SK-N-SH treated with all-trans-retinoic acid at 6 μM for 48 hours (cell line): Measurements from ENCODE around the gene NDUFS8.

Experiments
- BACH2 ChIP-seq: fragments of 250-450 bp; sonication (Bioruptor Pico); IDR thresholded peaks from 2 replicates; pipeline ENCODE4 v1.9.0; 2021; ENCODE audit warnings: mild to moderate bottlenecking, borderline replicate concordance
- CSRNP3 ChIP-seq: fragments of 250-450 bp; sonication (Bioruptor Pico); IDR thresholded peaks from 2 replicates; pipeline ENCODE4 v1.5.1; 2021; ENCODE audit warnings: mild to moderate bottlenecking, moderate library complexity
- RARB ChIP-seq: fragments of 250-450 bp; sonication (Bioruptor Pico); IDR thresholded peaks from 2 replicates; pipeline ENCODE4 v1.8.0; 2021; ENCODE audit warnings: mild to moderate bottlenecking, moderate library complexity
- SNAI2 ChIP-seq: fragments of 250-450 bp; sonication (Bioruptor Pico); IDR thresholded peaks from 2 replicates; pipeline ENCODE4 v1.5.0; 2020; ENCODE audit warnings: mild to moderate bottlenecking, moderate library complexity
- ZFP30 ChIP-seq: fragments of 450-650 bp; formaldehyde crosslinking; IDR thresholded peaks from 2 replicates; pipeline ENCODE4 v1.5.0; 2022; ENCODE audit warnings: mild to moderate bottlenecking, moderate library complexity
- ZNF565 ChIP-seq: fragments of 450-650 bp; formaldehyde crosslinking; conservative IDR thresholded peaks from 2 replicates; pipeline ENCODE4 v1.5.0; 2020; ENCODE audit warnings: low read depth, mild to moderate bottlenecking, moderate library complexity
- ZNF70 ChIP-seq: fragments of 450-650 bp; formaldehyde crosslinking; IDR thresholded peaks from 2 replicates; pipeline ENCODE4 v1.5.0; 2020; ENCODE audit warnings: mild to moderate bottlenecking, moderate library complexity
- ZNF8 ChIP-seq: fragments of 450-650 bp; formaldehyde crosslinking; IDR thresholded peaks from 2 replicates; pipeline ENCODE4 v1.5.0; 2020; ENCODE audit warnings: mild to moderate bottlenecking, moderate library complexity
- TF ChIP-seq, protein P1 (sequence below): fragments of 250-450 bp; sonication (Bioruptor Pico); IDR thresholded peaks from 2 replicates; pipeline ENCODE4 v1.5.1; 2020; ENCODE audit warnings: low read depth, mild to moderate bottlenecking, moderate library complexity
- TF ChIP-seq, protein P2 (sequence below): fragments of 250-450 bp; sonication (Bioruptor Pico); IDR thresholded peaks from 2 replicates; pipeline ENCODE4 v1.5.0; 2020; ENCODE audit warnings: mild to moderate bottlenecking, moderate library complexity

DNA sequence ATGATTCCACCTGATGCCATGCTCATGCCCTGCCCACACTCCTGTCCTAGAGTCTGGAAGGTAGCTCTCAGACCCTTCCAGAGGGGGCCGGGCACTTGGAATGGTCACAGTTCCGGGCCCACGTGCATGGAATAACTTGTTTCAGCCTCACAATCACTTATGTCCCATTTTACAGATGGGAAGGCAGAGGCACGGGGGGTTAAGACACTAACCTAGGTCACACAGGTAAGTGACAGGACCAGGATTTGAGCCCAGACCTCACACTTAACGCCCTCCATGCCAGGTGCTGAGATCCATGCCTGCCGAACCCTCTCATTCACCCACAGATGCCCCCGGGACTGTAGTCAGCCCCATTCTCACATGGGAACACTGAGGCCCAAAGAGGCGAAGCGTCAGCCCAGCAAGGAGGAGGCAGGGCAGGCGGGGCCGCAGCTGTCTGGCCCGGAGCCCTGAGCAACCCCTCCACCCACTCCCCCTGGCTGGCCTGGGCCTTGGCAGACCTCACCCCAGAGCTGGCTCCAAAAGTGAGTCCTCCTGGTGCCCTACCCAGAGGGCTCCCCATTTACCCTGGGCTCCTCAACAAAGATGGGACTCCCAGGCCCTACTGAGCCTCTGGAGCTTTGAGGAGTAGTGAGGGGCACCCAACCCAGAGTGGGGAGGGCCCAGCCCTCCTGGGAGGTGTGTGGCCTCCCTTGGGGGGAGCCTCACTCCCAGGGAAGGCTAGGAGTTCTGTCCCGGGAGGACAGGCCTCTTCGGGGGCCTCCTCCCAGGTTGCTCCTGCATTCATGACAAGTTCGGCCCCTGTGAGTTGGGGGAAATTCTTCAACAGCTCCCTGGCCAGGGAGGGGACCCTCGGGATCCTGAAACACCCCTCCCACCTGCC is 22.7 kb upstream of the NDUFS8 start:
- TF ChIP-seq ZNF565 (CRISPR knock-in tag), result no peak
- TF ChIP-seq, protein P1, sequence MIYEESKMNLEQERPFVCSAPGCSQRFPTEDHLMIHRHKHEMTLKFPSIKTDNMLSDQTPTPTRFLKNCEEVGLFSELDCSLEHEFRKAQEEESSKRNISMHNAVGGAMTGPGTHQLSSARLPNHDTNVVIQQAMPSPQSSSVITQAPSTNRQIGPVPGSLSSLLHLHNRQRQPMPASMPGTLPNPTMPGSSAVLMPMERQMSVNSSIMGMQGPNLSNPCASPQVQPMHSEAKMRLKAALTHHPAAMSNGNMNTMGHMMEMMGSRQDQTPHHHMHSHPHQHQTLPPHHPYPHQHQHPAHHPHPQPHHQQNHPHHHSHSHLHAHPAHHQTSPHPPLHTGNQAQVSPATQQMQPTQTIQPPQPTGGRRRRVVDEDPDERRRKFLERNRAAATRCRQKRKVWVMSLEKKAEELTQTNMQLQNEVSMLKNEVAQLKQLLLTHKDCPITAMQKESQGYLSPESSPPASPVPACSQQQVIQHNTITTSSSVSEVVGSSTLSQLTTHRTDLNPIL (CRISPR knock-in tag), result no peak
- no peak for TF ChIP-seq SNAI2
- TF ChIP-seq, protein P2, sequence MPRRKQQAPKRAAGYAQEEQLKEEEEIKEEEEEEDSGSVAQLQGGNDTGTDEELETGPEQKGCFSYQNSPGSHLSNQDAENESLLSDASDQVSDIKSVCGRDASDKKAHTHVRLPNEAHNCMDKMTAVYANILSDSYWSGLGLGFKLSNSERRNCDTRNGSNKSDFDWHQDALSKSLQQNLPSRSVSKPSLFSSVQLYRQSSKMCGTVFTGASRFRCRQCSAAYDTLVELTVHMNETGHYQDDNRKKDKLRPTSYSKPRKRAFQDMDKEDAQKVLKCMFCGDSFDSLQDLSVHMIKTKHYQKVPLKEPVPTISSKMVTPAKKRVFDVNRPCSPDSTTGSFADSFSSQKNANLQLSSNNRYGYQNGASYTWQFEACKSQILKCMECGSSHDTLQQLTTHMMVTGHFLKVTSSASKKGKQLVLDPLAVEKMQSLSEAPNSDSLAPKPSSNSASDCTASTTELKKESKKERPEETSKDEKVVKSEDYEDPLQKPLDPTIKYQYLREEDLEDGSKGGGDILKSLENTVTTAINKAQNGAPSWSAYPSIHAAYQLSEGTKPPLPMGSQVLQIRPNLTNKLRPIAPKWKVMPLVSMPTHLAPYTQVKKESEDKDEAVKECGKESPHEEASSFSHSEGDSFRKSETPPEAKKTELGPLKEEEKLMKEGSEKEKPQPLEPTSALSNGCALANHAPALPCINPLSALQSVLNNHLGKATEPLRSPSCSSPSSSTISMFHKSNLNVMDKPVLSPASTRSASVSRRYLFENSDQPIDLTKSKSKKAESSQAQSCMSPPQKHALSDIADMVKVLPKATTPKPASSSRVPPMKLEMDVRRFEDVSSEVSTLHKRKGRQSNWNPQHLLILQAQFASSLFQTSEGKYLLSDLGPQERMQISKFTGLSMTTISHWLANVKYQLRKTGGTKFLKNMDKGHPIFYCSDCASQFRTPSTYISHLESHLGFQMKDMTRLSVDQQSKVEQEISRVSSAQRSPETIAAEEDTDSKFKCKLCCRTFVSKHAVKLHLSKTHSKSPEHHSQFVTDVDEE (CRISPR knock-in tag), result no peak
- TF ChIP-seq ZNF8 (CRISPR knock-in tag), result no peak
- TF ChIP-seq ZFP30 (CRISPR knock-in tag), result no peak
- TF ChIP-seq ZNF70, result no peak
- no peak for TF ChIP-seq BACH2
- no peak for TF ChIP-seq CSRNP3 (CRISPR knock-in tag)
- no peak for TF ChIP-seq RARB (CRISPR knock-in tag)
